ENCODE results near the gene DNHD1. TPM values are rescaled to one million over a fixed set of nuclear protein-coding genes. Genes with fewer than 3 reads are reported as not detected.

Gene DNHD1
- total RNA-seq, 1 donor from 2014 or later, result 9.3 TPM

DNA sequence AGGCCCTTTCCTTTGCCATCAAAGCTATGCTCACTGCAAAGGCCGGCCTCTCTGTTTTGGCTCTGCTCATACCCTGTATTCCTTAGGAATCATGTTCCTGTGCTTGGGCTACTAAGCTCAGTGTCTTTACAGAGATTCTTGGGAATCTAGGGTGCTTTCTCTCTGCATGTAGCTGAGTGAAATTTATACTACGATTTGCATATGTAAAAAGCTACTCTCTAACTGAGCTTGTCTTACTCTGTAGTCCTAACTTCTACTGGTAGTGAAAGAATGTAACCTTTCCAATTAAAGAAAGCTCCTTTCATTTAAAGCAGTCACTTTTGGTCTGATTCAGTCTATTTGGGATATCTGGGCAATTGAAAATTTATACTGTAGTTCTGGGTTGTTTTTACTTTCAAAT lies 32.2 kb downstream of the DNHD1 start:
- H3K4me1 Mint-ChIP-seq (ENCODE audit: low read depth, unreplicated experiment), result peaks cover 15% of the 10 kb centered on the region
- no peak for DNase-seq
- no peak overlapping the region for H3K27ac Mint-ChIP-seq (ENCODE audit: unreplicated experiment)
- no peaks in the 10 kb centered on the region for H3K9me3 Mint-ChIP-seq (ENCODE audit: unreplicated experiment)
- no peak overlapping the region for H3K4me3 Mint-ChIP-seq (ENCODE audit: unreplicated experiment)
- no peaks in the 10 kb centered on the region for H3K36me3 Mint-ChIP-seq (ENCODE audit: unreplicated experiment)
- H3K27me3 Mint-ChIP-seq (ENCODE audit: unreplicated experiment), result no peaks in the 10 kb centered on the region
- TF ChIP-seq, protein P1, sequence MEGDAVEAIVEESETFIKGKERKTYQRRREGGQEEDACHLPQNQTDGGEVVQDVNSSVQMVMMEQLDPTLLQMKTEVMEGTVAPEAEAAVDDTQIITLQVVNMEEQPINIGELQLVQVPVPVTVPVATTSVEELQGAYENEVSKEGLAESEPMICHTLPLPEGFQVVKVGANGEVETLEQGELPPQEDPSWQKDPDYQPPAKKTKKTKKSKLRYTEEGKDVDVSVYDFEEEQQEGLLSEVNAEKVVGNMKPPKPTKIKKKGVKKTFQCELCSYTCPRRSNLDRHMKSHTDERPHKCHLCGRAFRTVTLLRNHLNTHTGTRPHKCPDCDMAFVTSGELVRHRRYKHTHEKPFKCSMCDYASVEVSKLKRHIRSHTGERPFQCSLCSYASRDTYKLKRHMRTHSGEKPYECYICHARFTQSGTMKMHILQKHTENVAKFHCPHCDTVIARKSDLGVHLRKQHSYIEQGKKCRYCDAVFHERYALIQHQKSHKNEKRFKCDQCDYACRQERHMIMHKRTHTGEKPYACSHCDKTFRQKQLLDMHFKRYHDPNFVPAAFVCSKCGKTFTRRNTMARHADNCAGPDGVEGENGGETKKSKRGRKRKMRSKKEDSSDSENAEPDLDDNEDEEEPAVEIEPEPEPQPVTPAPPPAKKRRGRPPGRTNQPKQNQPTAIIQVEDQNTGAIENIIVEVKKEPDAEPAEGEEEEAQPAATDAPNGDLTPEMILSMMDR (IDR thresholded peaks at IDR 0.05; ENCODE audit: partially characterized antibody, unreplicated experiment), result no peak

DNA sequence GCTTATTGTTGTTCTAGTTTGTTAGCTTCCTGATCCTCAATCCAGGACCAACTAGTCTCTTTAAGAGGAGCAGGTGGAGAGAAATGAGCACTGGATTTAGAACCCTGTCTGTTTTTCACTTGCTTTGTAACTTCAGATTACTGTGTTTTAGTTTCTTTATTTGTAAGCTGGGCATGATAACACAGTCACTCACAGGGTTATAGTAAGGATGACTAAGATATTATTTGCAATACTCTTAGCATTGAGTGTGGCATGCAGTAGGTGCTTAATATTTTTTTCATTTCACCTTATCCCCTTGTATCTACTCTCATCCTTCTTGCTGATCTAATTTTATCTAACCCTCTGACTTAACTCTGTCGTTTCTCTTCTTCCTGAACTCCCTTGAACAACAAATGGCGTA lies 33.8 kb downstream of the DNHD1 start:
- H3K9me3 Mint-ChIP-seq (ENCODE audit: unreplicated experiment), result no peaks in the 10 kb centered on the region
- DNase-seq, result no peak
- TF ChIP-seq, protein P1 (IDR thresholded peaks at IDR 0.05; ENCODE audit: partially characterized antibody, unreplicated experiment), result no peak
- peaks cover 15% of the 10 kb centered on the region for H3K4me1 Mint-ChIP-seq (ENCODE audit: low read depth, unreplicated experiment)
- H3K27me3 Mint-ChIP-seq (ENCODE audit: unreplicated experiment), result no peaks in the 10 kb centered on the region
- H3K4me3 Mint-ChIP-seq (ENCODE audit: unreplicated experiment), result no peak overlapping the region
- H3K27ac Mint-ChIP-seq (ENCODE audit: unreplicated experiment), result no peak overlapping the region
- no peaks in the 10 kb centered on the region for H3K36me3 Mint-ChIP-seq (ENCODE audit: unreplicated experiment)

DNA sequence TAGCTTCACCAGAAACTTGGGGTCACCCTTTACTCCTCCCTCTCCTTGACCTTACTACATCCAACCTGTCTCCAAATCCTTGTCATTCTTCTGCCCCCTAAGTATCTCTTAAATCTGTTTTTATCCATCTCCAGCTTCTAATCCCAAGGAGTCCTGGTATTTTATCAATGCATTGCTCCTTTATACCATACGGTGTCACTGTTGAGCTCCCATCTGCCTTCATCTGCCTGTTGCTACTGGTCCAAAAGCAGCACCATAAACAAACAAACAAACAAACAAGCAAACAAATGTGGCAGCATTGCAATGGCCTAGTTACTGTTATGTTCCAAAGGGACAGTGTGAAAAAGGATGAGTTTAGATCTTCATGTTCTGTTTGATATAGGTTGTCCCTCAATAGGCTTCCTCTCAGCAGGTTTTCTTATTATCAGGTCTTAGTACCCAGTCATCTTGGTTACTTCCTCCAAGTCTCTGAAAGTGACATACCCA lies 34.2 kb downstream of the DNHD1 start:
- Mint-ChIP-seq H3K27me3 (ENCODE audit: unreplicated experiment) (no peaks in the 10 kb centered on the region), H3K4me1 (ENCODE audit: low read depth, unreplicated experiment) (peaks cover 11% of the 10 kb centered on the region), H3K9me3 (ENCODE audit: unreplicated experiment) (no peaks in the 10 kb centered on the region), H3K4me3 (ENCODE audit: unreplicated experiment) (no peak overlapping the region), H3K36me3 (ENCODE audit: unreplicated experiment) (no peaks in the 10 kb centered on the region), H3K27ac (ENCODE audit: unreplicated experiment) (no peak overlapping the region)
- TF ChIP-seq, protein P1 (IDR thresholded peaks at IDR 0.05; ENCODE audit: partially characterized antibody, unreplicated experiment), result peak; percentile 75
- DNase-seq, result no peak

DNA sequence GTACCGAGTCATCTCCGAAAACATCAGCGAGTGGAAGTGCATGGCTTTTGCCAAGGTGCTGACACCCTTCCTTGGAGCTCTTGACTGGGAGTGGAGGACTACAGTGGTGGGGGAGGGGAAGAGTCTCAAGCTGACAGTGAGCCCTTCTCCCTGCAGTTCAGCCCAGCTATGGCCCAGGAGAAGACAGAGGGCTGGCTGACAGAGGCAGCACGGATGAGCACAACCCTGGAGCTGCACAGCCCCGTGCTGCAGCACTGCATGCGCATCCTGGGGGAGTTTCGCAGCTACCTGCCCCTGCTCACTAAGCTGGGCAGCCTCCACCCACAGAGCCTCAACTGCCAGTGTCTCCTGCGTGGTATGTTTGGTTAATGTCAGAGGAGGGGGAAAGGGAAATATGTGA lies 41.4 kb downstream of the DNHD1 start:
- Mint-ChIP-seq H3K27me3 (ENCODE audit: unreplicated experiment) (peaks cover 4% of the 10 kb centered on the region), H3K4me3 (ENCODE audit: unreplicated experiment) (no peak overlapping the region), H3K9me3 (ENCODE audit: unreplicated experiment) (peaks cover 2% of the 10 kb centered on the region), H3K27ac (ENCODE audit: unreplicated experiment) (no peak overlapping the region), H3K36me3 (ENCODE audit: unreplicated experiment) (no peaks in the 10 kb centered on the region), H3K4me1 (ENCODE audit: low read depth, unreplicated experiment) (peaks cover 4% of the 10 kb centered on the region)
- DNase-seq, result no peak
- TF ChIP-seq, protein P1 (IDR thresholded peaks at IDR 0.05; ENCODE audit: partially characterized antibody, unreplicated experiment), result no peak

DNA sequence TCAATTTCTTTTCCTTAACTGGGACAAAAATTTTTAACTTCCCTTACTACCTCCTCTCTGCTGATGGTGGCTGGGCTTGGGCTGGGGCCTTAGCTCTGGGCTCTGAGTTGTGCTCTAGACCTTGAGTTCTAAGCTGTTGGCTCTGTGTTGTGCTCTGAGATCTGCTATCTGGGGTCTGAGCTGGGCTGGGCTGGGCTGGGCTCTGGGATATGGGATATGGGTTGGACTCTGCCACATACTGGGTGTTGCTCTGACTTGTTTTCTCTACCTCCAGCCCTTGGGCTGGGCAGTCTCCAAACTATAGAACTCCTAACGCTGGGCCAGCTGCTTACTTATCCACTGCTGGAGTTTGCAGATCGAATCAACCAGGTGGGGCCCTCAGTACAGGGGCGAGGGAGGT lies 41.9 kb downstream of the DNHD1 start:
- TF ChIP-seq, protein P1 (IDR thresholded peaks at IDR 0.05; ENCODE audit: partially characterized antibody, unreplicated experiment), result no peak
- H3K4me3 Mint-ChIP-seq (ENCODE audit: unreplicated experiment), result no peak overlapping the region
- DNase-seq, result no peak
- H3K4me1 Mint-ChIP-seq (ENCODE audit: low read depth, unreplicated experiment), result peaks cover 4% of the 10 kb centered on the region
- peaks cover 4% of the 10 kb centered on the region for H3K27me3 Mint-ChIP-seq (ENCODE audit: unreplicated experiment)
- H3K9me3 Mint-ChIP-seq (ENCODE audit: unreplicated experiment), result peaks cover 2% of the 10 kb centered on the region
- no peaks in the 10 kb centered on the region for H3K36me3 Mint-ChIP-seq (ENCODE audit: unreplicated experiment)
- no peak overlapping the region for H3K27ac Mint-ChIP-seq (ENCODE audit: unreplicated experiment)
